Activated T-helper 9 cell treated with anti-CD3 and anti-CD28 coated beads, Interleukin-2, amount 50 U/mL, for 16 hours (primary cell): ENCODE data around the gene SLC12A3.

Source experiments
- DNase-seq: peaks from one replicate; pipeline ENCODE4 v3.0.0-alpha.2; 2020; ENCODE audit warnings: low read depth

SLC12A3 gene

DNA sequence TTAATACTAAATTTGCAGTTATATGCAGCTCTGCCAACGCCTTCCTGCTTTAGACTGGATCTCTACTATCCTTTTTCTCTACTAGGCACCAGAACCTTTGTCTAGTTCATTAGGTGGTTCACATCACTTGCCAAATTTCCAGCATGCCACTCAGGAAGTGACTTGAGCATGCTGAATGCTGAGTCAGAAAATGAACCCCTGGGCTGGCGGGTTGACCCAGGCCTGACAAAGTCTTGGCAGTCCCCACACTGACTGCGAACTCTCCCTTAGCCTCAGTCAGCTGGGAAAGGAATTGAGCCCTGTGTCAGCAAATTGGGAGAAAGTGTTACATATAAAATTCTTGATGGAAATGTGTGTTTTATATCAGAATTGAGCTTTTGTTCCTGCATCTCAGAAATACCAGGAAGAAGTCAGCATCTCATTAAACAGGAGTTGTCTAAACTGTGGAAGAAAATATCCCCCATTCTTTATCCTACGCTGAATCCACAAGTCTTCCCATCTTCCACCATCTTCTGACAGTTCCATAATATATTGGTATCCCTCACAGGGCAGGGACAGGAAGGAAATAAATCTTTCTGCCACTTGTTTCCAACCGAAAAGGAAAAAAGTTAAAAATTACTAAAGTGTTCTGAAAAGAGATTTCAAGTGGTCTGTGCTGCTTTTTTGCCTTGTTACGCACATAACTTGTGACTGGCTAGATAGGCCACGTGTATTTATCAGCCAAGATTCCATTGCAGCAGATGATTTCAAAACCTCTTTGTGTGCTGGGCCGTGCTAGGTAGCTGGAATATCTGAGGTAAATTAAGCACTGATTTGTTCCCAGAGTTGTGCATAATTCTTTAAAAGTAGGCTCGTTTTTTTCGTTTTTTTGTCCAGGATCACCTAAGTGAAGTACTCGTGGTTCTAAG, 16.7 kb upstream of the SLC12A3 start:
- no peak for DNase-seq

- DNase-seq: no peak
Observed at GRCh38 chr16:56848955-56849689, 15.9 kb upstream of the SLC12A3 start.

- DNase-seq: no peak
Observed at GRCh38 chr16:56849690-56850680, 15.0 kb upstream of the SLC12A3 start.

- no peak for DNase-seq
Observed at GRCh38 chr16:56851671-56852400, 13.2 kb upstream of the SLC12A3 start.

- no peak for DNase-seq
Observed at GRCh38 chr16:56852401-56852730, 12.6 kb upstream of the SLC12A3 start.

GRCh38 chr16:56852968-56853367, 12.0 kb upstream of the SLC12A3 start:
- DNase-seq: no peak

DNA sequence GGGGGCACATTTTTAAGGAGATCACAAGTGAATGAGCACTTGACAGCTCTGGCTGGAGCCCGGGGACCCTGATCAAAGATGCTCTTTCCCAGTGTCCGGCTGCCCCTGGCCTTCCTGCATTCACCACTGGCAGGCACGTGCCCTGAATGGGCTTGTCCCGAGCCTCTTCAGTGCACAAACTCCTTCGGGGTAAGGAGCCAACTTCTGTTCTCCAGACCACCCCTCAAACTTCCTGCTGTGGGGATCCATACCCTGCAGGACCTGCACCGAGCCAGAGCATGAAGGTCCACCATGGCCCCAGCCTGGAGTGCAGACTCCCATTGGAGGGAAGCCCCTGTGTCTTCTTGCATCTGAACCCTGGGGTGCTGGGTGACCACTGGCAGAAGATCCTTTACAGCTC, 9.8 kb upstream of the SLC12A3 start:
- DNase-seq: no peak

- DNase-seq: no peak
Observed at GRCh38 chr16:56855946-56856345, 9.1 kb upstream of the SLC12A3 start.

GRCh38 chr16:56856876-56857447, 8.0 kb upstream of the SLC12A3 start:
- DNase-seq: no peak

GRCh38 chr16:56858374-56858773, 6.6 kb upstream of the SLC12A3 start:
- DNase-seq: no peak

DNA sequence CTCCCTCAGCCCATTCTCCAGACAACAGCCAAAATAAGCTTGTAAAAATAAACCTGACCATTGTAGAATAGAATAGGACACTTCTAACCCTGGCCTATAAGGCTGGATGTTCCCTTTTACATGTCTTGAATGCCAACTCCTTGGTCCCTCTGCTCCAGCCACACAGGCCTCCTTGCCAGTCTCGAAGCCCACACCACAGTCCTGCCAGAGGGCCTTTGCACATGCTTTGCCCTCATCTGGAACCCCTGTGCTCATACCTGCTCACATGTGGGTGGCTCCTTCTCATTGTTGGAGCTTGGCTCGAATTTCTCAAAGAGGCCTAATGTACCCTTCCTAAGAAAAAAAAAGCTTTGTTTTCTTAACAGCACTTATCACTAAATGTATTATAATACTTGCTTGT, 5.4 kb upstream of the SLC12A3 start:
- no peak for DNase-seq

DNA sequence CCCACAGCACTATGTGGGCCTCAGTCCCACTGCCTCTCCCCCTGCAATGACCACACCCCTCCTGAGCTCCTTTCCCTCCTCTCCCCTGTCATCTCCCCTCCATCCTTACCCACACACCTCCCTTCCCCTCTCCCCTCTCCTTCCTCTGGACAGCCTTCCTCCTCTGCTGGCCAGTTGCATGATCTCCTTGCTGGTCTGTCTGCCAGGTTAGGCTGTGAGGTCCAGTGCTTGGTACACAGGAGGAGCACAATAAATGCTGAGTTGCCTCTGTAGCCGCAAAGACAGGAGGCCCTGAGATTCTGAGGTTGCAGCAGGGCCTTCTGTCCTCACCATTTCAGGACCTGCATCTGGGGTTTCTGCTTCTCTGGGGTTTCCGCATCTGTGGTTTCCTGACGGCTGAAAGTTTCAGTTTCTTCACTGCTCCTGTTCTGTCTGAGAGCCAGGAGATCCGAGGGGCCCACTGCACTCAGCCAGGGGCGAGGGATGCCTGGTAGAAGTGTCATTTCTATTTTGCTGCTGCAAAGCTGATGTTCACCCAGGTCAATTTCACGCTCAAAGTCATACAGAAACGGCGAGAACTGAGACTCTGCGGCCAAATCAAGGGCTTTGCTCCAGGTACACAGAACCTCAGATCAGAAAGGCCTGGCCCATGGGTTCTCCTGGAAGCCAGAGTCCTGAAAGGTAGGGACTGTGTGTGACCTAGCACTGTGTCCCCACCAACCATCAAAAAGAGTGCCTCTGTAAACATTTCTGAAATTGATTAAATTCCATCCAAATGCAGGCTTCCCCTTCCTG, 4.6 kb upstream of the SLC12A3 start:
- no peak for DNase-seq

GRCh38 chr16:56861092-56861610, 3.9 kb upstream of the SLC12A3 start:
- no peak for DNase-seq

GRCh38 chr16:56861756-56862155, 3.3 kb upstream of the SLC12A3 start:
- DNase-seq: no peak

GRCh38 chr16:56862776-56863175, 2.2 kb upstream of the SLC12A3 start:
- no peak for DNase-seq

- no peak for DNase-seq
Observed at GRCh38 chr16:56865394-56866062, 521 bp downstream of the SLC12A3 start.

GRCh38 chr16:56866955-56867830, 2.2 kb downstream of the SLC12A3 start:
- DNase-seq: peak; percentile 3

- no peak for DNase-seq
Observed at GRCh38 chr16:56868175-56868574, 3.2 kb downstream of the SLC12A3 start.
